T-helper 1 cell treated with Interleukin-12 subunit alpha and Interleukin-12 subunit beta and Interleukin-4 antibody, amounts not matched to agents 30 ng/mL and 1 ng/mL, for 36 hours (primary cell): ENCODE measurements around the gene GPR26. TPM values are rescaled to one million over a fixed set of nuclear protein-coding genes. Genes with fewer than 3 reads are reported as not detected.

Experiments used
- intact Hi-C: fragments of 100-400 bp; cut with micrococcal nuclease; formaldehyde crosslinking; loops from one replicate; pipeline ENCODE4 v1.15.1; 2024
- total RNA-seq: library from RNA; stranded (reverse); gene quantifications from 2 replicates; pipeline ENCODE4 v1.2.3, GENCODE V29; 2022

Gene GPR26, protein sequence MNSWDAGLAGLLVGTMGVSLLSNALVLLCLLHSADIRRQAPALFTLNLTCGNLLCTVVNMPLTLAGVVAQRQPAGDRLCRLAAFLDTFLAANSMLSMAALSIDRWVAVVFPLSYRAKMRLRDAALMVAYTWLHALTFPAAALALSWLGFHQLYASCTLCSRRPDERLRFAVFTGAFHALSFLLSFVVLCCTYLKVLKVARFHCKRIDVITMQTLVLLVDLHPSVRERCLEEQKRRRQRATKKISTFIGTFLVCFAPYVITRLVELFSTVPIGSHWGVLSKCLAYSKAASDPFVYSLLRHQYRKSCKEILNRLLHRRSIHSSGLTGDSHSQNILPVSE
- not detected in 2 replicates for total RNA-seq

DNA sequence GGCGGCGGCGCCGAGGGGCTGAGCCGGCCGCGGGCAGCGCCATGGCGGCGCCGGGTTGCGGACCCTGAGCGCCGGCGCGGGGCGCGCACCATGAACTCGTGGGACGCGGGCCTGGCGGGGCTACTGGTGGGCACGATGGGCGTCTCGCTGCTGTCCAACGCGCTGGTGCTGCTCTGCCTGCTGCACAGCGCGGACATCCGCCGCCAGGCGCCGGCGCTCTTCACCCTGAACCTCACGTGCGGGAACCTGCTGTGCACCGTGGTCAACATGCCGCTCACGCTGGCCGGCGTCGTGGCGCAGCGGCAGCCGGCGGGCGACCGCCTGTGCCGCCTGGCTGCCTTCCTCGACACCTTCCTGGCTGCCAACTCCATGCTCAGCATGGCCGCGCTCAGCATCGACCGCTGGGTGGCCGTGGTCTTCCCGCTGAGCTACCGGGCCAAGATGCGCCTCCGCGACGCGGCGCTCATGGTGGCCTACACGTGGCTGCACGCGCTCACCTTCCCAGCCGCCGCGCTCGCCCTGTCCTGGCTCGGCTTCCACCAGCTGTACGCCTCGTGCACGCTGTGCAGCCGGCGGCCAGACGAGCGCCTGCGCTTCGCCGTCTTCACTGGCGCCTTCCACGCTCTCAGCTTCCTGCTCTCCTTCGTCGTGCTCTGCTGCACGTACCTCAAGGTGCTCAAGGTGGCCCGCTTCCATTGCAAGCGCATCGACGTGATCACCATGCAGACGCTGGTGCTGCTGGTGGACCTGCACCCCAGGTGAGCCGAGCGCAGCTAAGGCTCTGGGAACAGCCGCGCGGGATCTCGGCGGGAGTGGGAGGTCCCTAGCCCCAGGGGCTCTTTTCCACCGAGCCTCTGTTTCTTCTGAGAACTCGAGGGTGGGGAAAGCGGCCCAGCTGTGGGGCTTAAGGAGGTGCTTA, at the start of gene GPR26:
Gene GPR26 (plus strand): TSS at position 38 of the 919 bp plus-strand sequence. CDS start 53 bp downstream, at position 91.
- intact Hi-C loops = no loop called here

- intact Hi-C loops = no loop called here
Observed at GRCh38 chr10:123618224-123618623, 47.9 kb upstream of the GPR26 start.

GRCh38 chr10:123619067-123619855, 46.9 kb upstream of the GPR26 start:
- intact Hi-C loops = no loop called here

GRCh38 chr10:123620621-123621020, 45.5 kb upstream of the GPR26 start:
- intact Hi-C loops = no loop called here

GRCh38 chr10:123621492-123621891, 44.7 kb upstream of the GPR26 start:
- intact Hi-C loops = no loop called here

DNA sequence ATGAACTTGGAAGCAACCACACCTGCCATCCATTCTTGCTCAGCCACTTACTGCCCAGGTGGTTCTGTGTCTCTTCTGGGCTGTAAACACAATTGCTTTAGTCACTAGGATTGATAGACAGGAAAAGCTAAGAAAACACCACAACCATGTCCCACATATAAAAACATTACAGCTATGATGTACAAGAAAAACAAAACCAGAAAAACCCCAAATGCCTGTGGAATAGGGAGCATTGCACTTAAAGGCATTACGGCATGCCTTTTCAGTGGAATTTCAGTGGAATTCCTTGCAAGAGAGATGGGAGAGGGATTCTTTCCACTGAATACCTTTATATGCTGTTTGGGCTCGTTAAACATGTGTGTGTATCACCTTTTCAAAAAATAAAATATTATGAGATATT, 44.2 kb upstream of the GPR26 start:
- intact Hi-C loops = no loop called here

DNA sequence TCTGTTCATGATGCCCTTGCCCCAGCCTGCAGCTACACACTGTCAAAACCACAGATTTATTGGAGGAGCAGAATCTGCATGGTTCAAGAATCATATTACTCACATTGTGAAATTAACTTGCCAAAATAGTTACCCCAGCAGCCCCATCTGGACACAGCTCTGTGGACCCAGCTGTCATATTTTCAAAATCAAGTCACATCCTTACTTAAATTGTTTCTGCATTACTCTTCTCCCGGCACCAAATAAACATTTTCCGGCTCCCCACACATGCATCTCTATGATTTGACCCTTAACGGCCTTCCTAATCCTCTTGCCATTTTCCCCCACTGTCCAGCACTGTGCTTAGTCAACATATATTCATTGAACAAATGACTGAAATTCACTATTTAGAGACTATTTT, 43.8 kb upstream of the GPR26 start:
- intact Hi-C loops = no loop called here

- intact Hi-C loops = no loop called here
Observed at GRCh38 chr10:123624086-123624485, 42.1 kb upstream of the GPR26 start.

- intact Hi-C loops = no loop called here
Observed at GRCh38 chr10:123633106-123633505, 33.0 kb upstream of the GPR26 start.

DNA sequence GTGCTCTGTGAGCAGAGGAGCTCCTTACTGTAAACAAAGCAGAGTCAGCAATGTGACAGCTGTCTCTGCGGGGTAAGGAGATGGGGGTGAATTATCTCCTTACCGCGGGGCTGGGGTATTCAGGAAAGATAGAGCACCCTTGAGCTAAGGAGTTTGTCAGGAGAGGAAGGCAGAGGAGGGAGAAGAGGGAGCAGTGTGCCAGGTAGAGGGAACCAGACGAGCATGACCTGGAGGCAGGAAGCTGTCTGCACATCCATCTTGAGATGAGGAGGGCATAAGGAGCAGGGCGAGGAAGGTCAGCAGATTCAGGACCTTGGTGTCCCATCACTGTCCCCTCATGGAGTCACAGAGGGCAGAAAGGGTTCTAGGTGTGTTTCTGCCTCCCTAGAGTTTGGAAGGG, 32.5 kb upstream of the GPR26 start:
- intact Hi-C loops = no loop called here

DNA sequence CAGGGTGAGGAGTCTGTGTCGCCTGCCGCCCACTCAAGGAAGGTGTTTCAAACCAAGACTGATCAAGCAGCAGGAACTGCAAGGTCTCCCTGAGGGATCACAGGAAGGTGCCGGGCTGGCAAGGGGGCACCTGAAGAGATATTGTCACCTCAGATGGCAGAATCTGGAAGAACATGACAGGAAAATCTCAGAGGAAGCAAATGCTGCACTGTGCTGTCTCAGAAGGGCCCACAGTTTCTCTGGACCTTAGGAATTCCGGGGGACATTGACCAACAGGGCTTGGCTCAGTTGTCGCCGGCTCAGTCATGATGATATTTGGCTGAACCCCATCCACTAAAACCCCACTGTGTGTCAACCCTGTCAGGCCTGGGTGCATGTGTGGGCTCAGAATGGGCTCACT, 31.9 kb upstream of the GPR26 start:
- intact Hi-C loops = no loop called here

GRCh38 chr10:123635131-123635530, 31.0 kb upstream of the GPR26 start:
- intact Hi-C loops = no loop called here

- intact Hi-C loops = no loop called here
Observed at GRCh38 chr10:123635745-123636144, 30.4 kb upstream of the GPR26 start.

DNA sequence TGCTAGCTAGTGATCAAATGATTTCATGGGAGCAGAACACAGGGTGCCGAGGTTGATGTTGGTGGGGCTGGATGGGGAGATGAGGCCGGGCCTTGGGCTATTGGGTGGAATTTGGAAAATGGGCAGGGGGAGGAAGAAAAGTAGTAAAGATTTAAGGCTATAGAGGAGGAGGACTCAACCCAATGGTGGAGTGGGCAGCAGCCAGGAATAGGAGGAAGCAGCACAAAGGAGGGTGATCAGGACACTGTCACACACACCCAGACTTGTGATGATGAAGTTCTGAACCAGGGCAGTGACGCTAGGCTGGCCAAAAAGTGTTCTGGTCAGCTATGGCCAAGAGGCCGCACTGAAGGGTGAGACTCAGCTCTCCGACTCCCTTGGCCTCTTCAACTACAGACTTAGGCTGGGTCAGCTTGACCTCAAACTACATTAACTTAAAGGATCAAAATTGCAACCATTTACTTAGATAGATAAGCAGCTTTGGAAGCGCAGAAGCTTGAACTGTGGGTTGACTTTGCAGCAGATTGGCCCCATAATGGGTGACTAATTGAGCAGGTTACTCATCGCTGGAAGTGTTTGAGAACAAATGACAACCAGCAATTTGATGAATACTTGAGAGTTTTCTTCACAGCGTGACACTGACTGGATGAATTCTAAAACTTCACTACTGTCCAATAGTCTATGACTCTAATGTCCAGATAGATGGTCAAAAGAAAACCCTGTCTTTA, 29.4 kb upstream of the GPR26 start:
- intact Hi-C loops = no loop called here

GRCh38 chr10:123637326-123637880, 28.8 kb upstream of the GPR26 start:
- intact Hi-C loops = no loop called here

DNA sequence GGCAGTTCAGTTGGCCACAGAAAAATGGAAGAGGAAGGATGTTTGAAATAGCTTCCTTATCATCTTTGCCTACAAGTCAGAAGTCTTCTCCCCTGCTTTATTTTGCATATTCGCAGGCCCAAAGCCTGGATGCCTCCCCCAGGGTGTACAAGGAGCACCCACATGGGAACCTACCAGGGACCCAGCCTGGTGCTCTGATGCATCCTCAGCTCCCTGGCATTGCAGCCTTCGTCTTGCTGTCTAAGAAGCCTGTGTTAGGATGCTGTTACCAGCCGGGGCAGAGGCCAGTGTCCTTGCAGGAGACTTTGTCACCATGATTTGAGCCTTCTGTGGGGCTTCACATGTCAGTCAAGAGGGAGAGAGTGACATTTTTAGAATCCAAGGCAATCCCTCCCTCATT, 27.0 kb upstream of the GPR26 start:
- intact Hi-C loops = no loop called here

DNA sequence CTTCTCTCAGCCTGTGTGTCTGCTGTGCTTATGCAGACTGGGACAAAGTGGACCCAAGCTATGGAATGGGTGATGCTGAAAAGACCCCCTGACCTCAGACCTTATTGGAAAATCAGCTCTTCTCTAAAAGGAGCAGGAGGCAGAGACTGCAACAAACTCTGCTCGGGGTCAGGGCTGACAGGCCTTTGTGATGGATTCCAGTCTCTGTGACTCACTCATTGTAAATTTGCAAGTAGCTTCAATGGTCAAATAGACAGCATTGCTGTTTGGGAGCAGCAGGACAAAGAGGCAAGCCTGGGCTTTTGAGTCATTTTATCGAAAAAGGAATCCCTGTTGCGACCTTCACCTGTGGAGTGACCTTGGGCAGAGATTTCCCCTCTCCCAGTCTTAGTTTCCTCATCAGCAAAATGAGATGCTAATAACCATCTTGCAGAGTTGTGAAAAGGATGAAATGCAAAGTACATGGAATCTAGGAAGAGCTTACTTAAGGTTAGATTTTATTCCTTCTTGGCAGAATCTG, 26.1 kb upstream of the GPR26 start:
- intact Hi-C loops = no loop called here

- intact Hi-C loops = no loop called here
Observed at GRCh38 chr10:123642293-123642692, 23.9 kb upstream of the GPR26 start.

DNA sequence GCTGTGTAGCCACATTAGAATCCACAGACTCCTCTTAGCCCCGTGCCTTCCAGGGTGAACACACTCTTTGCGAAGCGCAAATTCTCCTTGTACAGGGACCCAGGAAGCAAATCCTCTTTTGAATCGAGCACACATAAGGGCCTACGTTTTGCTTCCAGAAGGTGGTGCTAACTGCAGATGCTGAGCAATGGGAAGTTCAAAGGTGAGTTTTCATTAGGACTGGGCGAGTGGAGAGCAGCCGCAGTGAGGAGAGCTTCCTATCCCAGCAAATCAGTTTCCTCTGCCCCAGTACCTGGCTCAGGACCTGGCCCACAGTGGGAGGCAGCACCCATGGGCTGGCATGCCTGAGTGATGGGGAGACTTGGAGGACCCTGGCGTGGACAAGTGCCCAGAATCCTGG, 23.5 kb upstream of the GPR26 start:
- intact Hi-C loops = no loop called here

DNA sequence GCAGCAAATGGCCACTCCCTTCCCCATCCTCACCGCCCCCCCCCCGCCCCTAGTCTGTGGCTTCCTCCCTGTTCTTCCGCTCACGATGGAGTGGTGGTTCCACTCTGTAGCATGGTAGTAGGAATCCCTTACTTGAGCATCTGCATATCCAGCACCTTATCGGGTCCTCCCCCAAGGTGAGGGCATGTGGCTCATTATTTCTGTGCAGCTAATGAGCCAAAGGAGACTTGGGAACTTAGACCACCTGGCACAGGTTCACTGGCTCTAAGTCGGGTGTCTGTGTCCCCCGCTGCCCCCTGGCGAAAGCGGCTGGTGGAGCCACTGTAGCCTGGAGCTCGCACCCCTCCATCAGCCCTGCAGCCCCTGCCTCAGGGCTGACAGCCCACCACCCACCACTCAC, 22.8 kb upstream of the GPR26 start:
- intact Hi-C loops = no loop called here
